Measurements from ENCODE around the gene FUCA2. TPM values are rescaled to one million over a fixed set of nuclear protein-coding genes. Genes with fewer than 3 reads are reported as not detected.

FUCA2 gene
- total and polyA plus RNA-seq, 2 donors from 2014 or later, result 68.6 to 73.4 TPM

- intact Hi-C loops (cut with DNase I), result no loop called here
- DNase-seq (no peak), FAIRE-seq (no peak)
- Histone ChIP-seq H3K4me3 (ENCODE audit: low read length in 3 of 3) (no peak overlapping the region), H3K27ac (ENCODE audit: low read depth in 2 of 2, low read length in 2 of 2) (no peak overlapping the region), H3K4me1 (ENCODE audit: control insufficient read depth in 2 of 3, insufficient read depth in 2 of 3, low read depth in 1 of 3, low read length in 3 of 3) (peaks cover 0 to 8% (median 2%) of the 10 kb centered on the region in 3 donors), H3K9me3 (ENCODE audit: control insufficient read depth in 2 of 3, insufficient read depth in 1 of 3, low read length in 3 of 3) (no peaks in the 10 kb centered on the region), H3K36me3 (ENCODE audit: control insufficient read depth in 2 of 3, insufficient read depth in 3 of 3, low read length in 3 of 3) (no peaks in the 10 kb centered on the region), H3K27me3 (ENCODE audit: control insufficient read depth, insufficient read depth, low read length) (no peaks in the 10 kb centered on the region), H3K9ac (ENCODE audit: low read length in 3 of 3) (no peak overlapping the region)
- no peak for TF ChIP-seq CTCF (IDR thresholded peaks at IDR 0.05; ENCODE audit: borderline replicate concordance, extremely low read depth, insufficient read depth)
These were observed 5.3 kb upstream of the FUCA2 start for GRCh38 chr6:143516690-143517446.

GRCh38 chr6:143515766-143516355, 4.3 kb upstream of the FUCA2 start:
- Histone ChIP-seq H3K9ac (ENCODE audit: low read length in 3 of 3) (no peak overlapping the region), H3K27ac (ENCODE audit: low read depth in 2 of 2, low read length in 2 of 2) (no peak overlapping the region), H3K4me3 (ENCODE audit: low read length in 3 of 3) (no peak overlapping the region), H3K36me3 (ENCODE audit: control insufficient read depth in 2 of 3, insufficient read depth in 3 of 3, low read length in 3 of 3) (no peaks in the 10 kb centered on the region), H3K27me3 (ENCODE audit: control insufficient read depth, insufficient read depth, low read length) (no peaks in the 10 kb centered on the region), H3K9me3 (ENCODE audit: control insufficient read depth in 2 of 3, insufficient read depth in 1 of 3, low read length in 3 of 3) (no peaks in the 10 kb centered on the region), H3K4me1 (ENCODE audit: control insufficient read depth in 2 of 3, insufficient read depth in 2 of 3, low read depth in 1 of 3, low read length in 3 of 3) (peaks cover 0 to 11% (median 4%) of the 10 kb centered on the region in 3 donors)
- no peak for TF ChIP-seq CTCF (IDR thresholded peaks at IDR 0.05; ENCODE audit: borderline replicate concordance, extremely low read depth, insufficient read depth)
- intact Hi-C loops (cut with DNase I), result no loop called here
- no peak for FAIRE-seq
- DNase-seq, result no peak

- Histone ChIP-seq H3K4me3 (ENCODE audit: low read length in 3 of 3) (no peak overlapping the region), H3K9me3 (ENCODE audit: control insufficient read depth in 2 of 3, insufficient read depth in 1 of 3, low read length in 3 of 3) (no peaks in the 10 kb centered on the region), H3K27ac (ENCODE audit: low read depth in 2 of 2, low read length in 2 of 2) (no peak overlapping the region), H3K4me1 (ENCODE audit: control insufficient read depth in 2 of 3, insufficient read depth in 2 of 3, low read depth in 1 of 3, low read length in 3 of 3) (peaks cover 0 to 14% (median 4%) of the 10 kb centered on the region in 3 donors), H3K36me3 (ENCODE audit: control insufficient read depth in 2 of 3, insufficient read depth in 3 of 3, low read length in 3 of 3) (no peaks in the 10 kb centered on the region), H3K9ac (ENCODE audit: low read length in 3 of 3) (no peak overlapping the region), H3K27me3 (ENCODE audit: control insufficient read depth, insufficient read depth, low read length) (no peaks in the 10 kb centered on the region)
- no peak for TF ChIP-seq CTCF (IDR thresholded peaks at IDR 0.05; ENCODE audit: borderline replicate concordance, extremely low read depth, insufficient read depth)
- intact Hi-C loops (cut with DNase I), result no loop called here
- FAIRE-seq, result no peak
- peak in 1 of 5 donors; percentile 26 for DNase-seq
These were observed 3.7 kb upstream of the FUCA2 start for GRCh38 chr6:143515061-143515760.
